IPS-18a (cell line): ENCODE results near the gene ENOX1.

Source experiments
- H3K27ac ChIP-seq: one replicate; pipeline ENCODE4 v1.5.1; 2013; ENCODE audit warnings: low read length
- H3K27me3 ChIP-seq: one replicate; pipeline ENCODE4 v1.6.1; 2013; ENCODE audit warnings: mild to moderate bottlenecking, low read length; ENCODE audit not compliant: control insufficient read depth, insufficient read depth
- H3K36me3 ChIP-seq: one replicate; pipeline ENCODE4 v1.6.1; 2013; ENCODE audit warnings: low read depth, low read length; ENCODE audit not compliant: control insufficient read depth
- H3K4me1 ChIP-seq: one replicate; pipeline ENCODE4 v1.6.1; 2013; ENCODE audit warnings: low read depth, low read length; ENCODE audit not compliant: control insufficient read depth
- H3K4me3 ChIP-seq: one replicate; pipeline ENCODE4 v1.5.1; 2013; ENCODE audit warnings: low read length
- H3K9ac ChIP-seq: one replicate; pipeline ENCODE4 v1.6.1; 2013; ENCODE audit warnings: mild to moderate bottlenecking, low read length, moderate library complexity
- H3K9me3 ChIP-seq: one replicate; pipeline ENCODE4 v1.6.1; 2013; ENCODE audit warnings: low read depth, low read length; ENCODE audit not compliant: control insufficient read depth

ENOX1 gene

GRCh38 chr13:43472339-43472738 lies 314.4 kb downstream of the ENOX1 start:
- Histone ChIP-seq H3K4me3 (no peak overlapping the region), H3K36me3 (no peaks in the 10 kb centered on the region), H3K27ac (no peak overlapping the region), H3K9ac (no peak overlapping the region), H3K4me1 (no peaks in the 10 kb centered on the region), H3K9me3 (no peaks in the 10 kb centered on the region), H3K27me3 (no peaks in the 10 kb centered on the region)

- no peaks in the 10 kb centered on the region for H3K27me3 ChIP-seq
- no peaks in the 10 kb centered on the region for H3K4me1 ChIP-seq
- H3K9me3 ChIP-seq: no peaks in the 10 kb centered on the region
- no peak overlapping the region for H3K4me3 ChIP-seq
- H3K36me3 ChIP-seq: no peaks in the 10 kb centered on the region
- no peak overlapping the region for H3K27ac ChIP-seq
- H3K9ac ChIP-seq: no peak overlapping the region
These were observed 316.2 kb downstream of the ENOX1 start for GRCh38 chr13:43470610-43471009.

GRCh38 chr13:43469791-43470190 lies 317.0 kb downstream of the ENOX1 start:
- Histone ChIP-seq H3K9ac (no peak overlapping the region), H3K36me3 (no peaks in the 10 kb centered on the region), H3K27me3 (no peaks in the 10 kb centered on the region), H3K27ac (no peak overlapping the region), H3K9me3 (no peaks in the 10 kb centered on the region), H3K4me3 (no peak overlapping the region), H3K4me1 (peaks cover 1% of the 10 kb centered on the region)

GRCh38 chr13:43464578-43465264 lies 322.1 kb downstream of the ENOX1 start:
- H3K4me3 ChIP-seq: no peak overlapping the region
- H3K36me3 ChIP-seq: no peaks in the 10 kb centered on the region
- H3K27me3 ChIP-seq: no peaks in the 10 kb centered on the region
- no peak overlapping the region for H3K27ac ChIP-seq
- no peak overlapping the region for H3K9ac ChIP-seq
- peaks cover 3% of the 10 kb centered on the region for H3K4me1 ChIP-seq
- no peaks in the 10 kb centered on the region for H3K9me3 ChIP-seq

GRCh38 chr13:43448605-43449336 lies 338.0 kb downstream of the ENOX1 start:
- H3K9ac ChIP-seq: no peak overlapping the region
- H3K4me1 ChIP-seq: no peaks in the 10 kb centered on the region
- H3K27ac ChIP-seq: no peak overlapping the region
- no peaks in the 10 kb centered on the region for H3K9me3 ChIP-seq
- no peak overlapping the region for H3K4me3 ChIP-seq
- H3K27me3 ChIP-seq: no peaks in the 10 kb centered on the region
- H3K36me3 ChIP-seq: no peaks in the 10 kb centered on the region

- no peak overlapping the region for H3K9ac ChIP-seq
- no peak overlapping the region for H3K27ac ChIP-seq
- no peaks in the 10 kb centered on the region for H3K9me3 ChIP-seq
- H3K36me3 ChIP-seq: no peaks in the 10 kb centered on the region
- H3K4me3 ChIP-seq: no peak overlapping the region
- peaks cover 4% of the 10 kb centered on the region for H3K4me1 ChIP-seq
- no peaks in the 10 kb centered on the region for H3K27me3 ChIP-seq
These were observed 340.6 kb downstream of the ENOX1 start for GRCh38 chr13:43446126-43446525.

GRCh38 chr13:43445668-43446067 lies 341.1 kb downstream of the ENOX1 start:
- Histone ChIP-seq H3K27me3 (no peaks in the 10 kb centered on the region), H3K4me1 (peaks cover 4% of the 10 kb centered on the region), H3K9me3 (no peaks in the 10 kb centered on the region), H3K36me3 (no peaks in the 10 kb centered on the region), H3K27ac (no peak overlapping the region), H3K9ac (no peak overlapping the region), H3K4me3 (no peak overlapping the region)

GRCh38 chr13:43444081-43444480 lies 342.7 kb downstream of the ENOX1 start:
- Histone ChIP-seq H3K4me1 (peaks cover 4% of the 10 kb centered on the region), H3K27ac (no peak overlapping the region), H3K4me3 (no peak overlapping the region), H3K9me3 (no peaks in the 10 kb centered on the region), H3K27me3 (no peaks in the 10 kb centered on the region), H3K36me3 (no peaks in the 10 kb centered on the region), H3K9ac (no peak overlapping the region)

- no peaks in the 10 kb centered on the region for H3K27me3 ChIP-seq
- no peaks in the 10 kb centered on the region for H3K36me3 ChIP-seq
- H3K4me1 ChIP-seq: peaks cover 4% of the 10 kb centered on the region
- H3K27ac ChIP-seq: no peak overlapping the region
- H3K4me3 ChIP-seq: no peak overlapping the region
- H3K9me3 ChIP-seq: no peaks in the 10 kb centered on the region
- no peak overlapping the region for H3K9ac ChIP-seq
These were observed 344.8 kb downstream of the ENOX1 start for GRCh38 chr13:43441899-43442499.

GRCh38 chr13:43441464-43441863 lies 345.3 kb downstream of the ENOX1 start:
- Histone ChIP-seq H3K9me3 (no peaks in the 10 kb centered on the region), H3K27me3 (no peaks in the 10 kb centered on the region), H3K36me3 (no peaks in the 10 kb centered on the region), H3K9ac (no peak overlapping the region), H3K27ac (no peak overlapping the region), H3K4me3 (no peak overlapping the region), H3K4me1 (peaks cover 4% of the 10 kb centered on the region)

GRCh38 chr13:43434191-43434590 lies 352.6 kb downstream of the ENOX1 start:
- Histone ChIP-seq H3K27ac (no peak overlapping the region), H3K9me3 (no peaks in the 10 kb centered on the region), H3K9ac (no peak overlapping the region), H3K4me1 (peaks cover 10% of the 10 kb centered on the region), H3K27me3 (no peaks in the 10 kb centered on the region), H3K36me3 (no peaks in the 10 kb centered on the region), H3K4me3 (no peak overlapping the region)
